ENCODE measurements around the gene LIPI.

The LIPI gene

DNA sequence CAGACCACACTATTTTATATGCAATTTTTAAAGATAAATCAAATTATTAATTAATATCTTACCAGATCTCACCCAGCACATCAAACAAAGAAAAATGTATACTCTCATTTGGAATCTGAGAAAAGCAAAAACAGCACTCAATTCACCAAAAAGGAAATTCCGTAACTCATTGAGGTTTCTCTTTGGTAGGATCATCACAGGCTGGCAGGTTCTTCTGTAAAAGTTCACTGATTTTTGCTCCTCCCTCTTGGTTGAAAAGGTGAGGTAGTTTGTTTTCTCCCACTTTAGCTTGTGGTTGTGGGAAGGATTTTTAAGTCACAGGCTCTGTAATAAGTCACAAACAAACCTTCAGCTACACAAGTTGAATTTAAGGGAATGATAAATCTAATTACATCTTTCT lies at the start of gene LIPI:
TSS of gene LIPI (minus strand) at position 218 of the 400 bp plus-strand sequence. CDS start at position 108, 110 bp downstream.
- H3K4me3 ChIP-seq (ENCODE audit: low read depth, low read length), result no peak within 1 kb of the TSS
- TF ChIP-seq POLR2A (IDR thresholded peaks at IDR 0.05; ENCODE audit: extremely low read depth, insufficient read length), result no peak
- TF ChIP-seq MYC (IDR thresholded peaks at IDR 0.05; ENCODE audit: low read depth, low read length), result no peak
- TF ChIP-seq CTCF (IDR thresholded peaks at IDR 0.05; ENCODE audit: low read depth, low read length), result no peak
- no peak for TF ChIP-seq MAX (IDR thresholded peaks at IDR 0.05; ENCODE audit: low read depth, low read length)
- DNase-seq (ENCODE audit: low read depth), result no peak

DNA sequence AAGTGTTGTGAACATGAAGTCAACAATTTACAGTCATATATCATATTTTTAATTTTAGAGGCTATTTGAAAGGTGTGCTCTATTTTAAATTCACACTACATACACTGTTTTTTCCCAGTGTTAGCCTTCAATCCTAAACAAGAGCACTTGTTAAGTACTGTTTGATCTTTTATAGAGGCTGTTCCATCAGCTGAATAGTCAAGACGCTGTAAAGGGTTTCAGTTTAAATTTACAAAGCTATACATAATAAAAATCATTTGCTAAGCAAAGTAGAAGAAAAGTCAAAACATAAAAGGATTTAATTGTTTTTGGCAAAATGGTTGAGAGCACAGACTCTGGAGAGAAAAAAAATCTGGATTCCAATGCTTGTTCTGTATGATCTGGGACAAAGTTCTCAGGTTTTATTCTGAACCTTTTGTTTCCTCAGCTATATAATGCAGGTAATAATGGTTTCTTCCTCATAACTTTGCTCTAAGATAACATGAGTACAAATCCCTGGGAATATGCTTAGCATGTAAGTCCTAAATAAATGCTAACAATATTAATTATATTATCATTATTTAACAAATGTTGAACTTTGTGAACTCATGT lies 49.5 kb upstream of the LIPI start:
- H3K4me3 ChIP-seq (ENCODE audit: low read depth, low read length), result no peak overlapping the region
- no peak for TF ChIP-seq CTCF (IDR thresholded peaks at IDR 0.05; ENCODE audit: low read depth, low read length)
- TF ChIP-seq MAX (IDR thresholded peaks at IDR 0.05; ENCODE audit: low read depth, low read length), result no peak
- DNase-seq (ENCODE audit: low read depth), result no peak

GRCh38 chr21:14259747-14260146 lies 49.0 kb upstream of the LIPI start:
- DNase-seq (ENCODE audit: low read depth), result peak; percentile 51
- no peak overlapping the region for H3K4me3 ChIP-seq (ENCODE audit: low read depth, low read length)
- TF ChIP-seq CTCF (IDR thresholded peaks at IDR 0.05; ENCODE audit: low read depth, low read length) (peak; percentile 19), MYC (IDR thresholded peaks at IDR 0.05; ENCODE audit: low read depth, low read length) (no peak)

DNA sequence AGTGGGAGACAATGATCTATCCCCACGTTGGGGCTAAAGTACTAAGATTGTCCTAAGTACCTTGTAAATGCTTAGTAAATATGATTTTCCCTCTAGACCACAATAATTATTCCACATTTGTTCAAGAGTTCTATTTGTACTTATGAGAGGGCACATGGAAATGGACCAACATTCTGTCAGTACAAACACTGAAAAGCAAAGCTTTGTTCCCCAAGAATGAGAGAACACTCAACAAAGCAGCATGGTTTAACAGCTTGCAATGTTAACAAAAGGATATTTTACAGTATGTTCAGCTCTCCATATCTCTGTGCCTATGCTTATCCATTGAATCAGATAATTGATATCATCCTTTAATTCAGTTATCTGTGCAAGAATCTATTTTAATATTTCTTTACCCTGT lies 40.6 kb upstream of the LIPI start:
- no peak overlapping the region for H3K4me3 ChIP-seq (ENCODE audit: low read depth, low read length)
- TF ChIP-seq MYC (IDR thresholded peaks at IDR 0.05; ENCODE audit: low read depth, low read length) (no peak), MAX (IDR thresholded peaks at IDR 0.05; ENCODE audit: low read depth, low read length) (no peak), CTCF (IDR thresholded peaks at IDR 0.05; ENCODE audit: low read depth, low read length) (no peak), POLR2A (IDR thresholded peaks at IDR 0.05; ENCODE audit: extremely low read depth, insufficient read length) (no peak)
- DNase-seq (ENCODE audit: low read depth), result no peak

- no peak overlapping the region for H3K4me3 ChIP-seq (ENCODE audit: low read depth, low read length)
- TF ChIP-seq POLR2A (IDR thresholded peaks at IDR 0.05; ENCODE audit: extremely low read depth, insufficient read length) (no peak), MYC (IDR thresholded peaks at IDR 0.05; ENCODE audit: low read depth, low read length) (no peak), MAX (IDR thresholded peaks at IDR 0.05; ENCODE audit: low read depth, low read length) (no peak), CTCF (IDR thresholded peaks at IDR 0.05; ENCODE audit: low read depth, low read length) (no peak)
- no peak for DNase-seq (ENCODE audit: low read depth)
Measured at GRCh38 chr21:14245711-14246110, 35.0 kb upstream of the LIPI start.

GRCh38 chr21:14244911-14245310 lies 34.2 kb upstream of the LIPI start:
- TF ChIP-seq MAX (IDR thresholded peaks at IDR 0.05; ENCODE audit: low read depth, low read length), result no peak
- TF ChIP-seq MYC (IDR thresholded peaks at IDR 0.05; ENCODE audit: low read depth, low read length), result no peak
- TF ChIP-seq POLR2A (IDR thresholded peaks at IDR 0.05; ENCODE audit: extremely low read depth, insufficient read length), result no peak
- TF ChIP-seq CTCF (IDR thresholded peaks at IDR 0.05; ENCODE audit: low read depth, low read length), result no peak
- DNase-seq (ENCODE audit: low read depth), result no peak
- H3K4me3 ChIP-seq (ENCODE audit: low read depth, low read length), result no peak overlapping the region
